Ammon's horn (tissue), 1 donor: ENCODE data around the gene PCMT1.
A peak's percentile ranks its signal among the peaks of the same experiment; 100 is the strongest.
"Not testable (repeated sequence)": the region's sequence is repeated elsewhere in the genome, so short reads cannot be mapped to it uniquely, and the experiment has no call there.

Experiments
- DNase-seq: peaks from one replicate; pipeline ENCODE4 v3.0.0-alpha.2; 2016; ENCODE audit warnings: low spot score

The PCMT1 gene

DNA sequence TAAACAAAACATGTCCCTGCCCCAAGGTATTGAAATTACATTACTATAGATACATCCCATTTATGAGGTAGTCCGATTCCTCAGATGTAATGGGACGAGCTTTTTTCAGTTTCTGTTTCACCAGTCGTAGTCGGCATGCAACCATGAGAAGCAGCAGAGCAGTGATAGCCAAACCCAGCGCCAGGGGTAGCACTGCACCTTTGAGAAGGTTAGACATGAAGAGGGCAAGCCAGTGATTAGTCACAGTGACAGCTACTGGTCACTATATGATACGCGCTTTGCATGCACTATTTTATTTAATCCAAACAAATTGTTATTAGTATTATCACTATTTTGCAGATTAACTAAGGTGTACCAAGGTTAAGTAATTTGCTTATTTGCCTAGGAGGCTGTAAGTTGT lies 71.0 kb downstream of the PCMT1 start:
- DNase-seq, result no peak

DNA sequence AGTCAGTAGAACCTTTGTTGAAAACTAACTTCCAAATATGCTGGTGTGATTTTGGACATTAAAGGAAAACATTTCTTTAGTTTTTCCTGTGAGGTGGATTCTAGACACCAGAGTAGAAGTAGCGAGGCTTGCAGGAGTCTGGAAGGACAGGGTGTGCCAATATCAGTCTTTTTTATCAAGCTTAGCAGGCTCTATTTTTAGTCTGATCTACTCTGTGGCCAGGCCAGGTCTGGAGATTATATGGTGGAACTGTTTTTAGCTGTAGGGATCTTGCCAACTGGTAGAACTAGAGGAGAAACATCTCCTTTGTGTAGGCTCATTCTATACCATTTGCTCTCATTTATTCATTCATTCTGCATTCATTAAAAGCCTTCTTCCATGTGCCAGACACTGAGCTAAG lies 72.0 kb downstream of the PCMT1 start:
- DNase-seq, result no peak

DNA sequence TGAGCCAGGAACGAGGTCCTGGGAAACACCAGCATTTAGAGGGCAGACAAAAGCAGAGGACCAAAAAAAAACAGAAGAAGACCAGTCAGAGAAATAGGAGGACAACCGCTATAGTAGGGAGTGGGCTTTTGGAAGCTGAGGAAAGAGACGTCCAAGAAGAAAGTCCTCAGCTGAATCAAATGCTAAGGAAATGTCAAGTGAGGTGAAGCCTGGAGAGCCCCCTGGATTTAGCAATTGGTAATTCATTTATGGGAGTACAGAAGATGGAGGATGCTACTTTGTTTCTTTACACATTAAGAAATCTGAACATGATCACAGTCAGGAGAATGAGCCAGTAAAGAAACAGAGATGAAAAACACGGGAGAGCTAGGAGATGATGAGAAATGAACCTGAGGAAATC lies 73.5 kb downstream of the PCMT1 start:
- no peak for DNase-seq

DNA sequence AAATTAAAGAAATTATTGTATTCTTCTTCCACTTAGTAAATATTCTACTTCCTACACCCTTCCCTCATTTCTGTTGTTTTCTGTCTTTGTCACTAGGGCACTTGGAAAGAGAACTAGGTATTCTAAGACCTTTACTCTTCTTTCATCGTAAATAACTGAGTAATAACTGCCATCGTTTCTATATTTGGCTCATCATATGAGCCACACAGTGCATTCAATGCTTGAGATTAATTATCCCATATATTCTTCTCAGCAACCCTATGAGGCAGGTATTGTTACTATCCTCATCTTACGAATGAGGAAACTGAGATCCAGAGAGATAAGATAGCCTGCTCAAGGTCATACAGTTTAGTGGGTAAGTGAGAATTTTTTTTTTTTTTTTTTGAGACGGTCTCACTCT lies 75.8 kb downstream of the PCMT1 start:
- no peak for DNase-seq

DNA sequence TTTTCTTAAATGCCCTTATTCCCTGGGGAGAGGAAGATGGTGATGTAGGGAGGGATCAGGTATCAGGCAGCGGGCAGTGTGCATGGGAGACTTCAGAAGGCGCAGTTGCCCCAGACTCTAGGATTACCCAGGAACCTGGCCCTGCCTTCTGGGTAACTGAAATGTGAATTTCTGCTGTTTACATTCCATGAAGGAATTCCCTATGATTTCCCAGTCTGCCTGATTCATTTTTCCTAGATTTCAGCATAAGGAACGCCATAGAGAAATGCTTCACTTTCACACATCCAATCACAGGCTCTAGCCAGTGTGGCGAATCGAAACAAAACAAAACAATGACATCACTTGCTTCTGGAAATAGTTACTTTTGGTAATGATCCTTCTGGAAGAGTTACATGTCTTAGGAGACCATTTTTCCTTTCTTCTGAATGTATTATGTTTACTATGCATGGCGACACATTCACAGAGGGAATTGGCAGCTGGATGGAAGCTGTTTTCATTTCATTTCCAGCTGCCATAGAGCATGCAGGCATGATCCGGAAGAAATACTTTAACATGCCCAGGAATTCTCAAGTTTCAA lies 81.3 kb downstream of the PCMT1 start:
- peak; percentile 40 for DNase-seq

DNA sequence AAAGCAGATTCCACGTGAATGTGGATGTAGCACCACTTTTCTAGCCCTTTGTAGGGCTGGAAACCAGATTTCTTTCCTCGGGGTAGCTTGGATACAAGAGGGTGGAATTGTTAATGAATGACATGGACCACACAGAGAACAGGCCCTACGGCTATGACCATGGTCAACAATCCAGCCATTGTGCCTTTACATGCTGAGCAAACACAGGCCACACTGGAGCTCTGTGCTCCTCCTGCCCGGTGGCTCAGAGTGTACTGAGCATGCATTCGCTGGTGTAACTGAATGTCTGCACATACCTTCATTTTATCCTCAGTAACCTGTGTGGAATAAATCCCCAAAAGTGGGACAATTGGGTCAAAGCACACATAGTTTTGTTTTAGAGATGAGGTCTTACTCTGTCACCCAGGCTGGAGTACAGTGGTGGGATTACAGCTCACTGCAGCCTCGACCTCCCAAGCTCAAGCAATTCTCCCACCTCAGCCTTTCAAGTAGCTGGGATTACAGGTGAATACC lies 81.8 kb downstream of the PCMT1 start:
- DNase-seq, result peak; percentile 91

DNA sequence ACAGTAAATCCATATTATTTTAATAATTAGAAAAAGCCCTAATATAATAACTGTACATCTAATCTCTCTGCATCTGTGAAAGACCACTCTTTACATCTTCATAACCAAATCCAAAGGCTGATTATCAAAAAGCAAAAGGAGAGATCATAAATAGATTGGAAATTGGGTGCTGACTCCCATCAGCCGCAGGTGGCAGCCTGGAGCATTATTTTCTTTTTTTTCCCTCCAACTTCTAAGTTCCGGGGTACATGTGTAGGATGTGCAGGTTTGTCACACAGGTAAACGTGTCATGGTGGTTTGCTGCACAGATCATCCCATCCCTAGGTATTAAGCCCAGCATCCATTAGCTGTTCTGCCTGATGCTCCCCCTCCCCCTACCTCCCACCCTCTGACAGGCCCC lies 84.1 kb downstream of the PCMT1 start:
- DNase-seq, result no peak

DNA sequence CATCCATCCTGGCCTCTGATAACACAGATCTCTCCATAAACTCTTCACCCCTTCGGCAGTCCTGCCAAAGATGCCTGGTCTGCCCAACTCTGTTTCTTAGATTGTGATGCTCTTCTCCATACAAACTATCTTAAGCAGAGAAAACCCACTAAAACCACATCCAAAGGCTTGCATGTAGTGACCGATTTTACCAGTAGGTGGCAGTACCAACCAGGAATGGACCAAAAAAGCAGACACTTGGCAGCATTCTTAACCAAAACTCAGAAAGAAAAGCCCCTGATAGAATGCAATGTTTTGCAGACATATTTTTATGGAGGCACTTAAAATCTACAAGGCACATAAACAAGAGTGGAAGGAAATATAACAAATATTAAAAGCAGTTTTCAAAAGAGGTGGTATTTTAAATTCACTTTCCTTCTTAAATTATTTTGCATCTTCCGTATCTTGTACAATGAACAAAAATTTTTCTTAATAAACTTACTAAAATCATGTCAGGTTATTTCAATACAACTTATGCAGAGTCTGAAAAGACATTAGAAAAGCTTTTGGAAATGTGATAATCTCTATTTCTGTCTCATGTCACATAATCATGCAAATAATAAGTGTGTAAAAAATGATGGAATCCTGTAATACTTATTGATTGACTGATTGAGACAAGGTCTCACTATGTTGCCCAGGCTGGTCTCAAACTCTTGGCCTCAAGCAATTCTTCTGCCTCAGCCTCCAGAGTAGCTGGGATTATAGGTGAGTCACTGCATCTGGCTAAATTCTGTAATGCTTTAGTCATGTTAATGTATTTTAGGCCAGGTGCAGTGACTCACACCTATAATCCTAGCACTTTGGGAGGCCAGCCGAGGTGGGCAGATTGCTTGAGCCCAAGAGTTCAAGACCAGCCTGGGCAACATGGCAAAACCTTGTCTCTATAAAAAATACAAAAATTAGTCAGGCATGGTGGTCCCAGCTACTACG lies 85.3 kb downstream of the PCMT1 start:
- DNase-seq, result peak; percentile 78

DNA sequence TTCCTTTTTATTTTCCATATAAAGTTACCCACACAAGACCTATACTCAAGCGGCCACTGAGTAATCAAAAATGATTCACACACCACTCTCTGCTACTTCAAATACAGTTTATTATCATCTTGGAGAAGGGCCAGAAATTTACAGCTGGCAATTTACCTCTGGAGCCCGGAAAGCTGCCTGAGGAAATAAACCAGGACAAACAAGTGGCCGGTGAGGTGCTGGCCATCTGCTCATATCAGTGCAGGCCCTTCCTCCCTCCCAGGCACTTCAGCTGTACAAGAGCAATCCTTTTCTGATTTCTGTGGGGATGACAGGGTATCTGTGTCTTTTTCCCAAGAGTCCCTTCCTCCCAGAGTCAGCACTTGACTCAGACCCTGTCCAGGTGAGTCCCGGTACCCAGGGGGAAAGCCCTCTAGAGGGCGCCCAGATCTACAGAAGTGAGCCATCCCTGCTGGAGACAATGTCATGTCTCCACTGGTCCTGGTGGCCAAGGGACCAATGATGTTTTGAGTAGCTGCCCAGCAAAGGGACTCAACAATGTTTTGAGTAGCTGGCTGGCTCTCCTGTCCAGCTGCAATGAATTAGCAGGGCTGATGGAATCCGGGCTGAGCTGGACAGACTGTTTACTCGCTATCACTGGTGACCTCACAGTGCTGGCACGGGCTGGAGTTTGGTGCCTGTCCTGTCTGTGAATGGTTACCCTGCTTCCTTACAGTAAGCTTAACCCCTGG lies 91.0 kb downstream of the PCMT1 start:
- peak; percentile 61 for DNase-seq

DNA sequence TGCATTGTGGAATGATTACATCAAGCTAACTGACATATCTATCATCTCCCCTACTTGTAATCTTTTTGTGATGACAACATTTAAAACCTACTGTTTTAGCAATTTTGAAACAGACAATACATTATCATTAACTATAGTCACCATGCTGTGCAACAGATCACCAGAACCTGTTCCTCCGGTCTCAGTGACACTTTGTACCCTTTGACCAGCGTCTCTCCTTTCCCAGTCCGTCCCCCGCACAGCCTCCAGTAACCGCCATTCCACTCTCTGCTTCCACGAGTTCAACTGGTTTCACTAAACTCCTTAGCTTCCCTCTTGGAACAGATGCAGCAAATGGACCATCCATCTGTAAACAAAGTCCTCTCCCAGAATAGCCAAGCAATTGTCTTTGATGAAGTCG lies 92.8 kb downstream of the PCMT1 start:
- no peak for DNase-seq

DNA sequence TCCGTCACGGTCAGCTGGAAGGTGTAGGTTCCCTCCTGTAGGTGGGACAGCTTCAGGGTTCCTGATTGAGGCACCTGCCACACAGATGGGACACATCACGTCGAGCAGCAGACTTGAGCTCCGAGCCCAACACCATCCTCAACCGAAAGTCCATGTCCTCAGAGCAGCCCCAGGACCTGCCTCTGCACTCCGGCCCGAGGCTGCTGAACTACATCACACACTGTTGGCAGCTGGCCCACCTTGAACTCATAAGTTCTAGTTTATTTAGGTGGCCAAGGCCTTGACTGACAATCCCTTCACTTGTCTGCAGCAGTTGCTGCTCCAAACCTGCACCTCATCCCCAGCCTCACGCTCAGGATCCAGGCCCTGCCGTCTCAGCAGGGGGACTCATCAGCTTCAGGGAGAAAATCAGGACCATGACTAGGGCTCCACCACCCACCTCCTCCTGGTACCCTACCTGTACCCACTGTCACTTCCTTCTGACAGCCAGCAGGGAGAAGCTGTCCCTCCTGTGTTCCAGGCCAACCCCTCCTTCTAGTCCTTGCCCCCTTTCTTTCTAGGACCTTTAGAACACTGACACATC lies 93.6 kb downstream of the PCMT1 start:
- no peak for DNase-seq

DNA sequence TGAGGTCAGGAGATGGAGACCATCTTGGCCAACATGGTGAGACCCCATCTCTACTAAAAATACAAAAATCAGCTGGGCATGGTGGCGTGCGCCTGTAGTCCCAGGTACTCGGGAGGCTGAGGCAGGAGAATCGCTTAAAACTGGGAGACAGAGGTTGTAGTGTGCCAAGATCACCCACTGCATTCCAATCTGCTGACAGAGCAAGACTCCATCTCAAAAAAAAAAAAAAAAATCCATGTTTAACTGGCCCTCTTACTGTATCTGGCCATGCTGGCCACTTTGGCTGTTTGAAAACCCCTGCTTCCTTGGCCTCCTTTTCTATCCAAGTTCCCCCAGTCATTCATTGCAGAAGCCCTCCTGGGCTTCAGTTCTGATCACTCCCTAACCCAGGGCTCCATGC lies 94.5 kb downstream of the PCMT1 start:
- not testable (repeated sequence) for DNase-seq

DNA sequence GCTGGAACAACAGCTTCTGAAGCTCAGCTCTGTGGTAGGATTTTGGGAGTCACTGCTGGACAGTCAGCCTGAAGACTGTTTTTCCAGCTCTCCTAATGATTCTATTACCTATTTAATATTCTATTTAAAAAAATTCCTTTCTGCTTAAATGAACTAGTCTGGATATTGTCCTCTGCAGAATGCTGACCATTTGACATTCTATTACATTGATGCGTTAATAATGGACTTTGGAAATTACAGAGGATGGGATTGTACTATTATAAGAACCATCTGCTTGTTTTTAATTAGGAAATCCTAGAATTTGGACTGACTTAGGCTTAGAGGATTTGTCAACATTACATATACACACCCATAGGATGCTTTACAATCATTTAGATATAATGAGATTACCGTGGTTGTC lies 94.9 kb downstream of the PCMT1 start:
- DNase-seq, result no peak

DNA sequence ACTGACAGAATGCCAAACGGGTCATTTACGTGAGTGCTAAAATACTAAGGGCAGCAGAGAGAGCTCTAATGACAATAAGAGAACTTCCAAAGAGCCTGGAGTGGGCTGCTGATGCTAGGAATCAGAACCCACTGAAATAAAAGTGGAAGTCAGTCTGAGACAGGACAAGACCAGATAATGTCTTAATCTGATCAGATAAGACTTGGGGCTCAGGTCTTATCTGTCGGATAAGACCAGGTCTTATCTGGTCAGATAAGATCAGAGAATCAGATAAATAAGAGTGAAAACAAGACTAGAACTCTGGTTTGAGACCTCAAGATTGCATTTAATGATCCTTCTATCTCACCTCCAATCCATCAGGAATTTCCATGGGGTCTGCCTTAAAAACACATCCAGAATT lies 96.0 kb downstream of the PCMT1 start:
- DNase-seq, result no peak

DNA sequence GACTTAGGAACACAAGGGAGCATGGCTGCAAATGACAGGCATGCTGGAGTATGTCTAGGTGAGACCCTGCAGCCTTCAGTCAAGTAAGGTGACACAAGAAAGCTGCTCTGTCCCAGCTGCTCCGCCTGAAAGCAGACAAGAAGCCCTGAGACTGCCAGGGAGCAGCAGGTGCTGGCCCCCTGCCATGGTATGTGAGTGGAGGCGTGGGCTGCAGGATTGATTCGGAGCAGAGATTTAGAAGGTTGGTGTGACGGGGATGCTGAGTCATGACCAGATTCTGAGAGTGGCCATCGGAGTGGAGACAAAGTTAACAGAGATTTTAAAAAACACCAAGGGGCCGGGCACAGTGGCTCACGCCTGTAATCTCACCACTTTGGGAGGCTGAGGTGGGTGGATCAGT lies 96.8 kb downstream of the PCMT1 start:
- peak; percentile 34 for DNase-seq

DNA sequence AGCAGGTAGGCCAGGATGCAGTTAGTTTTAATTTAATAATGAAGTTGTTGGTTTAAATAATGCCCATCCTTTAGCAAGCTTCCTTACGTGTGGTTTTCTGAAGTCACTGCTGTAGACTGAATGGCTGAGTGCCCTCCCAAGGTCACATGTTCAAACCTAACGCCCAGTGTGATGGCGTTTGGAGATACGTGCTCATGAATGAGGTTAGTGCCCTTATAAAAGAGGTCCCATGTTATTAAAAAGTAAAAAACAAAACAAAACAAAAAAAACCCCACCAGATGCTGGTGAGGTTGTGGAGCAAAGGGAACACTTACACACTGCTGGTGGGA lies 98.4 kb downstream of the PCMT1 start:
- no peak for DNase-seq

DNA sequence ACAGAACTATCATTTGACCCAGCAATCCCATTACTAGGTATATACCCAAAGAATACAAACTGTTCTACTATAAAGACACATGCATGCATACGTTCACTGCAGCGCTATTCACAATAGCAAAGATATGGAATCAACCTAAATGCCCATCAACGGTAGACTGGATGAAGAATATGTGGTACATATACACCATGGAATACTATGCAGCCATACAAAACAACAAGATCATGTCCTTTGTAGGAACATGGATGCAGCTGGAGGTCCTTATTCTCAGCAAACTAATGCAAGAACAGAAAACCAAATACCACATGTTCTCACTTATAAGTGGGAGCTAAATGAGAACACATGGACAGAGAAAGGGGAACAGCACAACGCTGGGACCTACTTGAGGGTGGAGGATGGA lies 98.8 kb downstream of the PCMT1 start:
- DNase-seq, result not testable (repeated sequence)

DNA sequence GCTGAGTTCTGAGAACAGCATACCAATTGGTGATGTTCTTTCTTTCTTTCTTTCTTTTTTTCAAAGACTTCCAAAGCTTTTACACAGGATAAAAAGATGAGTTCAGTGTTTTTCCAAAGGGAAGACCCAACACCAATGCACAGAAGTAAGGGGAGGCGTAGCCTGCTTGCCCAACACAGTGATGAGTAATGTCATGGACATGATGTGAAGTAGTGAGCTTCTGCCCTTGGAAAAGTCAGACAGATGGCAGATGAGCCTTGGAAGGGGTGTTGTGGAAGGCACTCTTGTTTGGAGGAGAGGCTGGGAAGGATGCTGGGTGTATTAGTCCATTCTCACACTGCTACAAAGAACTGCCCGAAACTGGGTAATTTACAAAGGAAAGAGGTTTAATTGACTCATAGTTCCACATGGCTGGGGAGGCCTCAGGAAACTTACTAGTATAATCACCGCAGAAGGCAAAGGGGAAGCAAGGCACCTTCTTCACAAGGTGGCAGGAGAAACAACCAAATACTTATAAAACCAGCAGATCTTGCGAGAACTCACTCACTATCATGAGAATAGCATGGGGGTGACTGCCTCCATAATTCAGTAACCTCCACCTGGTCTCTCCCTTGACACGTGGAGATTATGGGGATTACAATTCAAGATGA lies 102.0 kb downstream of the PCMT1 start:
- no peak for DNase-seq

DNA sequence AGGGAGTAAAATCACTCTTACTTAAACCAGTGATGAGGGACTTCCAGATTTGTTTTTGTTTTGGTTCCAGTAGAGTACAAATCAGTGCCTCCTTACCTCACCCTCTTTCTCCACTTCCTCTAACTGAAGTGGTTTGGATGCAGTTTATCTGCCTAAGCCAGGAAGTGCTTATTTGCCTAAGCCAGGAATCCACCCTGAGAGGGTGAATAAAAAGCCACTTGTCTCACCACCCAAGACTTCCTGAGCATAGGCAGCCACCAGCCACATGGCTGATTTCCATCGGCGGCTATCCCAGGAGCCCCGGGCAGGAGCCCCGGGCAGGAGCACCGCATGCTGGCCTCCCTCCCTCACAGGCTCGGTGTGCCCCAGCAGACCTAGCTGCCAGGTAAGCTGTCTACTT lies 102.6 kb downstream of the PCMT1 start:
- no peak for DNase-seq

DNA sequence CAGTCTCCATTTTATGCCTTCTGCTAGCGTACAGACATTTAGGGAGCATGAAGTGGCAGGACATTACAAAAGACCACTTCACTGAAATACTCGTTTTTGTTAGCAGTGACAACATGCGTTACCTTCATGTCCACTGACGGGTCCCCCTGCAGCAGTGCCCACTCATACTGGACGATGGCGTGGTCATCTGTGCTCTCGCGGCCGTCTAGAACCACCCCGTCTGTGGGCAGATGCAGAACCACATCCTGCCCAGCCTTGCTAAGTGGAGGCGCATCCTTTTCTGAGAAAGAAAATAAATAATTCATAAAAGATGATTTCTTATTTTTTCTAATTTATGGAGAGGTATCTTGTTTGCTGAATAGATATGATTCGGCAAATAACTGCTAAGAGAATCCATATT lies 103.3 kb downstream of the PCMT1 start:
- no peak for DNase-seq

DNA sequence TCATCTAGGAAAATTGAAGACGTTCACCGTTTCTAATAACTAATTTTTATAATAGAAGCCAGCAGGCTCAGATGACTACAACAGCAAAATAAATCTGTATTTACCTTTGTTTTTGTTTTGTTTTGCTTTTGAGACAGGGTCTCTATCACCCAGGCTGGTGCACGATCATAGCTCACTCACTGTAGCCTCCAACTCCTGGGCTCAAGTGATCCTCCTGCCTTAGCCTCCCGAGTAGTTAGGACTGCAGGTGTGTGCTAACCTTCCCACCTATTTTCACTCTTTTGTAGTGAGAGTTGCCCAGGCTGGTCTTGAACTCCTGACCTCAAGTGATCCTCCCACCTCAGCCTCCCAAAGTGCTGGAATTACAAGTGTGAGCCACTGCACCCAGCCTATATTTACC lies 104.5 kb downstream of the PCMT1 start:
- DNase-seq, result not testable (repeated sequence)

DNA sequence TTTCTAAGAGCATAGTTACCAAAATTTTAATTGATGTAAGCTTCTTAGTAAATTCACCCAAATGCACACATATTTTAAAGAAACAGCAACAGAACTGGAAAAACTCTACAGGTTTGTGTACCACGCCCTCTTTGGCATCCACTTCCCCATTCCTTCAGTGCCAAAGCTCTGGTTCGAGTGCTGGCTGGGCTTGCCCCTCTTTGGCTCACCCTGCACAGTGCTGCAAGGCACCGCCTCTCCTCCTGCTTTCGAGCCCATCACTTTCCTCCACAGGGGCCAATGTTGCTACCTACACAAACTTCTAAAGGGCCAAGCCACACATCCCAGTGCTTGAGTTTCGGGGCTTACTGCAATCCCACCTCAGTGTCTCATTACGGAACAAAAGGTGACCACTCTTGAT lies 105.0 kb downstream of the PCMT1 start:
- no peak for DNase-seq
